ENCODE data around the gene MAPK8.

The MAPK8 gene

DNA sequence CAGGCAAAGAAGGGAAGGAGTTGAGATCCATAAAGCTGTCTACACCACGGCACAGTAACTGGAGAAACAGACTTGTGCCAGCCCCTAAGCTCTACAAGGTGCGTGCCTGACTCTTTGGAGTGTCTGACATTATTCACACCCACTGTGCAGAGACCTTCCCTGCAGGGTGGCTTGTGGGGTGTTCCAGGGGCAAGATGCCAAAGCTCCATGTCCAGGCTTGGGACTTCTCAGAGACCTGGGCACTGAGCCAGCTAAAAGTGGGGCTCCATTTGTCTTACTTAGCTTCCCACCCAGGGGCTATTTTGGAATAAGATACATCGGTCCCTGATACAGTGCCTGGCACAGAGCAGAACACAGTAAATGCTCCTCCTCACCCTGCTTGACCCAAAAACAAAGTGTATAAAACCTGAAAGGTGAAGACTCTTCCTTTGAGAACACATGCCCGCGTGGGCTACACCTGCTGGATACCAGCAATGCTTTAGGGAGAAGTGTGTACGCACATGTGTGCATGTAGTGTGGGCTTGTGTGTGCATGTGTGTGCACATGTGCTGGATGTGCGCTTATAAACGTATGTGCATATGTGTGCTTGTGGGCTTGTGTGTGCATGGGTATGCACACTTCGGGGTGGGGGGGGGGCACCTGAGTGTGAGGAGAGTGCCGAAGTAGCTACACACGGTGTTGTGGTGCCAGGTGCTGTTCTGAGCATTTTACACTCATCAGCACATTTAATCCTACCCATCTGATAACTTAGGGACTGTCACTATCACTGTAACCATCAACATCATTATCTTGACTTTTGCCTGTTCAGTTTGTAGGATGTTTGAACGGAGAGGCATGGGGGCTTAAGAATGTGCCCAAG lies 155.4 kb downstream of the MAPK8 start:
- DNase-seq (ENCODE audit: low read depth in 2 of 2): no peak

DNA sequence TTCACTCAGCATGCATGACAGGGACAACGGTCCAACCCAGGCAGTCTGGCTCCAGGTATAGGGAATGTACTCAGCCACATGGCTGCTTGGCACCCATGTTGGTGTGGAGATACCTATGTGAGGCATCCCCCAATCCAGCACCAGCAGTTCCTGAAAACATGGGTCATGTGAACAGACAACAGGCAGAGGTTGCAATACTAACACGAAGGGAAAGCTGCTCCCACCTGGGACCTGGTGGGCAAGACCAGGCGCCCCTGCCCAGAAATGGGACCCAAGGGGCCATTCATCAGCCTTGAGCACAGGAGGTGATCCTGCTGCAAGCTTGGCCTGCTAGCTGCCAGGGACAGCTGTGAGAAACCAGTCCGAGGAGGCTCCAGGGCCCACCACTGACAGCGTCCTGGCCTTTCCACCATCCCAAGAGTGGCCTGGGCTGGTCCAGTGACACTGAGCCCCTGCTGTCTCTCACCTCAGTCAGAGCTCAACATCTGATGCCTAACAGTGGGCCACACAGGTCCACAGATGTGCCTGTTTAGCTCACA lies 156.1 kb downstream of the MAPK8 start:
- no peak for DNase-seq (ENCODE audit: low read depth in 2 of 2)

DNA sequence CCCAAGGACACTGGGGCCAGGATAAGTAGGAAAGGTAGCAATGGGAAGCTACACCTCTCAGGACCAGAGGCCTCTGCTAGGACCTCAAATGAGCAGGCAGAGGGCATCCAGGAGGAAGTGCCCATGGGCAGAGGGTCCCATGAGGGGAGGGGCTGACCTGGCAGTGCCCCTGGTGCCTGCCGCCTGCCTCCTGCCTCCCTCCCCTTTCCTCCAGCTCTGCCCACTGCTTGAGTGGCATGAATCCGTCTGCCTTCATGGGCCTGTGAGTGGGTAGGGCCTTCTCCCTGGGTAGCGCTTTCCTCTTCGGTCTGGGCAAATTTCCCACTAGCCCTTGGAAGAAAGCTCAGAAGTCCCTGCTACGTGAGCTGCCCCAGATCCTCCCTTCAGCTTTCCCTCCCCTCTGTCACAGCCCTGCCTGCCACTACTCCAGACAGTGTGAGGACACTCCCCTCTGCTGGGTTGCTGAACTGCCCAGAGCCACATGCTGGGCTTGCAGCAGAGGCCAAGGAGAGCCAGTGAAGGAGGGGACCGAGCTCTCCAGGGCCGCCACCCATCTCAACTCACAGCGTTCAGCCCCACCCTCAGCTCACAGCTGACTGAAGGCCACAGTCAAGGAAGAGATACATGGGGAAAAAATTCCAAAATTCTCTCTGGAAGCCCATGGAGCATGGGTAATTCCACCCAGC lies 157.0 kb downstream of the MAPK8 start:
- no peak for DNase-seq (ENCODE audit: low read depth in 2 of 2)

DNA sequence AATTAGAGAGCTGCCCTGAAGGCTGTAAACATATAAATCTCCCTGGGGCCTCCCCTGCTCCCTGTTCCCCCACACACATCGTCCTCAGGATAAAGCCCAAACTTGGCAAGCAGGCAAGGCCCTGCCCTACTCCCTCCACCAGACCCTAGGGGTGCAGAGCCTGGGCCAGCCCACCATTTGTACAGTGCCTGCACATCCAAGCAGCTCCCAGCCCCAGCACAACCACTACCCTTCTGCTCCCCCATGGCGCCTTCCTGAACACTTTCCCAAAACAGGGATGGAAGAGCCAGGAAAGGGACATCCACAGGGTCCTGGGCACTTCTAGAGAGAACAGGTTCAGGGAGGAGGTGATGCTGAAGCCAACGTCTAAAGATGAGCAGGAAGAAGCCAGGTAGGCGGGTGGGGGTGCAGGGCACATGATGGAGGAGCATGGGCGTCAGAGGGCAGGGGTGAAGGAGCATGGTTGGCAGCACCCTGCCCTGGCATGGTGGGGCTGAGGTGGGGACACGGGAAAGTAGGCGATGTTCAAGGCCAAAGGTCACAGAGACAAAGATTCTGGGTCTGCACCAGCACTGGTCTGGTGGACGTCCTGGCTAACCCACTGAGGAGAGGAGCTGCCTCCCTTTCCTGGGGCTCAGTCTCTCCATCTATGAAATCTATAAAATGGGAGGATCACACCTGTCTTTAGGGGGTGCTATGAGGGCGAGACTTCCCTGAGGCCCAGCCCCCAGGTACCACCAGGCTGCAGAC lies 157.8 kb downstream of the MAPK8 start:
- no peak for DNase-seq (ENCODE audit: low read depth in 2 of 2)

DNA sequence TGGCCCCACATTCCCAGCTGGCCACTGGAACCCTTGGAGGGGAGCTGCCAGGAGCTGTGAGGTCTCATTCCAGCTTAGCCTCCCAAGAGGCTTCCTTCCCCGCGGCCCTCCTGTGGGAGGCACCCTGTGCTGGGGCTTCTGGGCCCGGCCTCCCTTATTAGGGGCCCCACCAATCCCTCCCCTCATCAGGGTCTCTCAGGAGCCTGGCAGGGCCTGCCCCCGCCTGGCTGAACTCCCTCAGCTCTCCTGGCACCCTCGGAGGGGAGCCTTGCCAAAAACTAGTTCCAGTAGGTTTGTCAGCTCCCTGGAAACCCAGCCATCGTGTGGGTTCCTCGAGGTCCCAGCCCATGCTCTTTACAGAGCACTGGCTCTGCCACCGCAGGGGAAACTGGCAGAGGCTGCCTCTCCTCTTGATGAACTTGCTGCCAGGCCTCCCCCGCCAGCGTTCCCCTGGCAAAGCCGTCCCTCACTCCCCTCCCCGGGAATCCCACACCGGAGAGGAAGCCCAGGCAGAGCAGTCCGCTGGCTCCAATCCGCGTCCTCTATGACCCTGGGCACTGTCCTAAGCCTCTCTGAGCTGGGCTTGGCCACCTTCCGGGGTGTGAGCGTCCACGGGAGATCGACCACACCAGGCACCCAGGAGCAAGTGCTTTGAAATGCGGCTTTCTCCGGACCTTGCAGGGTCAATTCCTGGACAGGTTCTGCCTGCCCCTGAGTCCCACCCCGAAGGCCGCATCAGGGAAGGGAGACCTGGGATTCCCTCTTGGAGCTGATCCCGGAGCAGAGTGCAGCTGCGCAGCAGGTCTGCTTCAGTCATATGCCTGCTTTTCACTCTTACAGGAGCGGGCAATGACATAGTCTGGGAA lies 158.6 kb downstream of the MAPK8 start:
- no peak for DNase-seq (ENCODE audit: low read depth in 2 of 2)

DNA sequence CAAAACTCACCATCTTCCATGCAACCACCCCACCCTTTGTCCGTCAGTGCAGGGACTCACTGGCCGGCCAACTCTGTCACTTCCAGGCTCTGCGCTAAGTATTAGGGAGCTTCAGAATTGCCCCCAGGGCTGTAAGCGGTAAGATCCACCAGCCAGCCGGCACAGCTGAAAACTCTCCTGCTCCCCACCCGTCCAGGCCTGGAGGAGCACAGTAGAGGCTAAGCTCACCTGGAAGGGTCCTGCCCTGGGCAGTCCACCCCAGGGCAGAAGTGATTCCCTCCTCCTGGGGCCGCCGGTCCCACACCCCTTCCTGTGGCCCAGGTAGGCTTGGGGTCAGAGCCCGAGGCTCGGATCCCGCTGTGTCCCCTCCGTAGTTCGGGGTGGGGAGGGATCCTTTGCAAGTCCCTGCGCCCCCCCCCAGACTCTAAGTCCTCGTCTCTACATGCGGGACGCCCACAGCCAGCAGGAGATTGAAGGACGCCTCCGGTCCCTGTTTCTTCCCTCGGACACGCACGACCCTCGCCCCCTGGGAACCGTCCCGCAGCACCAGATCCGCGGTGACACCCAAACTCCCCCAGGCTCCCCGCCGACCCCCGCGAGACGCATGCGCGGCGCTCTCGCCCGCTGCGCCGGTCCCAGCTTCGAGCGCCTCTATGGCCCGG lies 159.5 kb downstream of the MAPK8 start:
- no peak for DNase-seq (ENCODE audit: low read depth in 2 of 2)

DNA sequence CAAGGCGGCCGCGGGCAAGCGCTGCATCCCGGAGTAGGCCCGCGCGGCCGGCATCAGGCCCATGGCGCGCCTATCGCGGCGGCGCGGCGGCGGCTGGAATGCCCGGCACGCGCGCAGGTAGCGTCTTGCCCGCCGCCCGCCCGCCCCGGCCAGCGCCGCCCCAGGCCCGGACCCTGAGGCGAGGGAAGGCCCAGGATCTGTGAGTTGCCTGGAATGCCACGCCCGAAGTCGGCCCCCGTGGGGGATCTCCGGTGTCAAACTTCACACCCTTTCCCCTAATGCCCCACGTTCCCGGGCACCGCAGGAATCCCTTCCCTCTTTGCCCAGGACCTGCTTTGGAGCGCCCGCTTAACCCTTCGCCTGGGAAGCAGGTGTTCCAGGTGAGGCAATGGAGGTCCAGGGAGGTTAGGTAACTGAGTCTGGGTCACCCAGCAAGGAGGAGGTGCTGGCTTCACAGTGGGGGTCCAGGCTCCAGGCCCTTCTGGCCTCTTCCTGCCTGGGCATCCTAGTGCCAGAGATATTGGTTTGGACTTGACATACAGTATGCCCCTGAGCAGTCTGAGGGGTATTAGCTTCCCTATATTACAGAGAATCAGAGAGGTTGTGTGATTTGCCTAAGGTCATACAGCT lies 160.2 kb downstream of the MAPK8 start:
- DNase-seq (ENCODE audit: low read depth in 2 of 2): no peak

DNA sequence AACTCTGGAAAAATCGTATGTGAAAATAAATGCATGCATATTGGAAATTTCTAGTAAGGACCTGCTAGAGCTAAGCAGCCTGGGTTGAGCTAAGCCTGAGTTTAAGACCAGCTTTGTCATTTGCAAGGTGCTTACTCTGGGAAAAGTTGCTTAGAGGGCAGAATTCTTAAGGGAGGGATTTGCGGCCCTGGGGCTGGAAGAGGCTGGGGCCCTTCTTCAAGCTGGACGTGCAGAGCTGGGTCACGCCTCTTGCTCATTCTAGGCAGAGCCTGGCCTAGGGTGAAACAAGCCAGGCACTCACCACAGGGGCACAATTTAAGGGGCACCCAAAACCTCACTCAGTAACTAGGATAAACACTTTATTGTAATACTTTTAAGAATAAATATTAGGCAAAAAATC lies 161.2 kb downstream of the MAPK8 start:
- no peak for DNase-seq (ENCODE audit: low read depth in 2 of 2)

DNA sequence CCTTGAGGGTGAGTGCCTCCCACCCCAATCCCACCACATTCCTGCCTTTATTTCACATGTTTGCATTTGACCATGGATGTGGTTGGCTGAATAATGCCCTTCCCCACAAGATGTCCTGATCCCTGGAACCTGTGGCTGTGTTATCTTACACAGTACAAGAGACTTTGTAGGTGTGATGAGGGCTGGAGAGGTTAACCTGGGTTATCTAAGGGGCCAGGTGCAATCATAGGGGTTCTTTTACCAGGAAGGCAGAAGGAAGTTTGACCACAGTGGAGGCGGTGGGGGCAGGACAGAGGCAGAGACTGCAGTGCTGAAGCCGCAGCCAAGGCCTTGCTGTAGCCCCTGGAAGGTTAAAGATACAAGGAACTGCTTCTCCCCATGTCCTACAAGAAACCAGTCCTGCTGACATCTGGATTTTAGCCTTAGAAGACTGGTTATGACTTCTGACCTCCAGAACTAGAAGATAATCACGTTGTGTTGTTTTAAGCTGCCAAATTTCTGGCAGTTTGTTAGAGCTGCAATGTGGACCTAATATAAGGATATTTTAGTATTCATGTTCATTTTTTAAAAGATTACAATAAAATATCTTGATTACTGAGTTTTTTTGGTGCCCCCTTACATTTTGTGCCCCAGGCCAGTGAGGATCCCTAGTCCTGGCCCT lies 161.8 kb downstream of the MAPK8 start:
- no peak for DNase-seq (ENCODE audit: low read depth in 2 of 2)

DNA sequence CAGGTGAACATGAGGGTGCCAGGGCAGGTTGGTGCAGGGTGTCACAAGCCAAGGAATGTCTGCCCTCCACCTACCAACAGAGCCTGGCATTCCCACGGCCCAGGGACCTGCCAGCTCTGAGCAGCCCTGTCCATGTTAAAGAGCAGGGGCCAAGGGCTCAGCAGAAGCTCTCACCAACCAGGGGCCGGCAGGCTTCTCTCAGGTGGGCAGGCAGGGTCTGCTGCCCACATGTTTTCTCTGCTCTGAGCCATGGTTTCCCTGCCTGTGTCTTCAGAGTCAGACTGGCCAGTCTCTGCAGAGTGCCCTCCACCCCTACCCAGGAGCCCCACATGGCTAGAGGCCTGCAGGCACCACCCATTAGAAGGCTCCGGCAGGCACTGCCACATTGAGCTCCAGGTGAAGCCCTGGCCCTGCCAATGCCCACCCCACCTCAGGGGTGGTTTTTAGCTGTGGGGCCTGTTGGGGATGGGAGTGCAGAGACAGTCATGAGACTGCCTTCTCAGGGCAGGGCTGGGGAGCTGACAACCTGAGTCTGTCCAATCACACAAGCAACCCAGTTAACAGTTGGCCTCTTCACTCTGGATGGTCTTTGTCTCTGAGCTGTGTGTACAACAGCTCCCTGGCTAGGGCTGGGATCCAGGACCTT lies 162.5 kb downstream of the MAPK8 start:
- no peak for DNase-seq (ENCODE audit: low read depth in 2 of 2)

DNA sequence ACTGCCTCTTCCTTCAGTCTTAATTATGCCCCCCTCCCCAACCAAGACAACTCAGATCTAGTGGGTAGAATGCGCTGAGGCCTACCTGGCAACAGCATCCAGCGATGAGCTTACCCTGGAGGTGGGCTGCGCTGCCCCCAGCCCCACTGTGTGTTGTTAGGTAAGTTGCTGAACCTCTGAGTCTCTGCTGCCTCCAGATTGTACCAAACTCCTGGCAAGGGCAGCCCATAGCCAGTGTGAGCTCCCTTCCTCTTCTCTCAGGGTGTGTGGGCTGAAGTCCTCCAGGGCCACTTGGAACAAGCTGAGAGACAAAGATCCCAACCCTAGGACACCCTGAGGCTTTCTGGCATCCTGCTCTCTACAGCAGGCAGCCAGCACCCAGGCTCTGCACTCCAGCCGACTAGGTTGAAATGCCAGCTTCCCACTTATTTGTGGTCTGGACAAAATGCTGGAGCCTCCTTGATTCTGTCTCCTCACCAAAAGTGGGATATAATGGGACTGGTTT lies 163.1 kb downstream of the MAPK8 start:
- no peak for DNase-seq (ENCODE audit: low read depth in 2 of 2)

DNA sequence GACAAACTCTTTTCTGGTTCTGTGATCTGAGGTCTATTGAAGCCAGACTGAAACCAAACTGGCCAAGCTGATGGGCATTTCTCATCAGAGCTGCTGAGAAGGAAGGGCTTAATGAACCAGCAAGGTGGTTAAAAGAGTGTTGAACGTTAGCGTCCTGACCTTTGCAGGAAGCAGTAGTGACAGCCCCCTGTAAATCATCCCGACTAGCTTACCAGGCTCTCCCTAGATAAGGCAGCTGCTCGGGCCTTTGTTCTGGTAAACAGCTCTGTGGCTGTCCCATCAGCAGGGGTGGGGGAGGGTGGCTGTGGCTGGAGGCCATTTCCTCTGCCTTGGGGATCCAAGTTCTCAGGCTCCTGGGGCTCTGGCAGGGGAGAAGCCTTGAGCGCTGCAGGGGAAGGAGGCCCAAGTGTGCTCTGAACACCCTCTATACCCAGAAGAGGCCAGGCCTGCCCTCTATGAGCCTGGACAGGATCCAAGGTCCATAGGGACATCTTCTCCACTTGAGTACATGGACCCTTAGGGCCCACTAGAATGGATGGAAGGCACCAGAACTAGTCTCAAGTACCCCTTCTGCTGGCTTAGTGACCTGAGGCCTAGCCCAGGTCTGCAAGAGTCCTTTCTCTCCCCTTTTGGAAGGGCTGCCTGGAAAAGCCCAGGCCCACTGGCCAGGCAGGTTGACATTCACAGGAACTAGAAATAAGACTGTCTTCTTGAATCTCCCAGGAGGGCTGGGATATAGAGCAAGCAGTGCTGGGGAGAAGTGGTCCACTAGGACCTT lies 163.8 kb downstream of the MAPK8 start:
- DNase-seq (ENCODE audit: low read depth in 2 of 2): no peak

DNA sequence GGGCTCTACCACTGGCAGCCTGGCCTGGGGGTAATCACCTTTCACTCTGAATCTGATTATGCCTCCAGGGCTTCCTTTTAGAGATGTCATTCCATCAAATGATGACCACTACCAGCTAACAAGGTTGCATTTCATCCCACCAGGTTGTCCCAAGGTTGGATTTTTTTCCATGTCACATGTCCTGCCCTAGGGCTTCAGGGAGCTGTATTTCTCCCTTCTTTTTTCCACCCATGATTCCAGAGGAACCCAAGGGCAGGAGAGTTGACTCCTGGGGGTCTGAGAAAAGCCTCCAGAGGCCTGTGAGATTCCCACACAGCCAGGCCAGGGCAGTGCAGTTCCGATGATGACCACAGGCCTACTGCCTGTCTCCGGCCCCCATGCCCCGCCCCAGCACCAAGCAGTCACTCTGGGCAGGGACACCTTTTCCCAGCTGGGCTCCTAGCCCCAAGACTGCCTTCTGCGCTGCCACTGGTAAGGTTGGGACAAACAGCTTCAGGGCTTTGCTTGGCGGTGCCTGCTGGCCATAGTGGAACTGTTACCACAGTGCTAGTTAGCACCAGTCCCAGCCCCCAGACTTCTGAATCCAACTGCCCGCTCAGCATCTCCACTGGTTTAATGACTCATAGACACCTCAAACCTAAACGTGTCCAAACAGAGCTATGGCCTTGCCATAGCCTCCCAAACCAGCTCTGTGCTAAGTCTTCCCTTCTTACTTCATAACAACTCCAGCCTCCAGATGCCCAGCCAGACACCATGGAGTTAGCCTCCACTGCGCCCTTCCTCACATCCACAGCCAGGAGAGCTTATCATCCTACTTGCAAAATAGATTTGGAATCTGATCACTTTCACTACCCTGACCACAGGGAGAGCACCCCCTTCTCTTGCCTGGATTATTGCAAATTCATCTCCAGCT lies 164.7 kb downstream of the MAPK8 start:
- no peak for DNase-seq (ENCODE audit: low read depth in 2 of 2)

DNA sequence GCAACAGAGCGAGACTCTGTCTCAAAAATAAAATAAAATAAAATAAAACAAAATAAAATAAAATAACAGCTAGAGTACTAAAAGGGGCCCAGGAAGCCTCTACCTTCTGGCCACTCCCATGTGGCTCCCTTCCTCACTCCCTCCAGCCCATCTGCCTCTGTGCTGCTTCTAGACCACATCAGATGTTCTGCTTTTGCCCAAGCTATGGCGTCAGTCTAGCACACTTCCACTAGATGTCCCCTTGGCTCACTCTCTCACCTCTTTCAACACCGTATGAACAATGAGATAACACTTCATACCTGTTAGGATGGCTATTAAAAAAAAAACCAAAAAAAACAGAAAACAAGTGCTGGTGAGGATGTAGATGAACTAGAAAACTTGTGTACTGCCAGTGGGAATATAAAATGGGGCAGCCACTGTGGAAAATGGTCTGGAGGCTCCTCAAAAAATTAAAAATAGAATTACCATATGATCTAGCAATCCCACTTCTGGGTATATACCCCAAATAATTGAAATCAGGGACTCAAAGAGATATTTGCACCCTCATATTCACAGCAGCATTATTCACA lies 166.1 kb downstream of the MAPK8 start:
- DNase-seq (ENCODE audit: low read depth in 2 of 2): no peak

DNA sequence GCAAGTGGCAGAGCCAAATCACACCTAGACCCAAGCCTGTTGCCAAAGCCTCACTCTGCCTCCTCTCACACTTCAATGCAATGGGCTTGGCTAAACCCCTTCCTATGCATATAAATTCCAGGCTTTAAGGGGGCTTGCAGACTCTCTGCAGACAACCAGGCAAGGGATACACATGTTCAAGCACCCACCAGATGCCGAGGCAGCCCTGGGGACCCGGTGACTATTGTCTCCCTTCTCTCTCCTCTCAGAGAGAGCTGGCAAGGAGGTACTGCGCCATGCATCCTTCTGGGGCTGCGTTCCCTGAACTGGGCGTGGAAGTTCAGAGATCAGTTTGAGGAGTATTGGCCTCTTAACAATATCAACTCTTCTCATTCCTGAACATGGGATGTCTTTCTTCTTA lies 167.2 kb downstream of the MAPK8 start:
- DNase-seq (ENCODE audit: low read depth in 2 of 2): no peak

DNA sequence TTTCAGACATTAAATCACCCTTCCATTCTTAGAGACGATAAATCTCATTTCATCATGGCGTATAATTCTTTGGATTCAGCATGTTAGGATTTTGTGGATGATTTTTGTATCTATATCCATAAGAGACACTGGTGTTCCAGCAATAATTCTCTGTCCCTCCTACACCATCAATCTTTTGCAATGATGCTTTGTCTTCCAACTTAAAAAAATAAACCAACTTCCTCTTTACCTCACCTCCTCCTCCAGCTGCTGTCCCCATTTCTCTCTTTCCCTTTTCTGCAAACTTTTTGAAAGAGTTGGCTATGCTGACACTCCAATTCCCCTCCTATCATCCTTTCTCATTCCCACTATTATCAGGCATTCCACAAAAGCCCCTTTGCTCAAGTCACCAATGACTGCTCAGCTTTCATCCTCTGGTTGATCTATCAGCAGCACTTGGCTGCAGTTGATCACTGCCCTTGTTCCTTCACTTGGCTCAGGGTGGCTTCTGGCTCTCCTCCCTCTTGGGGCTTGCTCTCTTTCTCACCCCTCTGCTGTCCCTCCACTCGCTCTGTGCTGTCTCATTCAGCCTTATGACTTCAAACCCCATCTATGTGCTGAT lies 168.4 kb downstream of the MAPK8 start:
- no peak for DNase-seq (ENCODE audit: low read depth in 2 of 2)

DNA sequence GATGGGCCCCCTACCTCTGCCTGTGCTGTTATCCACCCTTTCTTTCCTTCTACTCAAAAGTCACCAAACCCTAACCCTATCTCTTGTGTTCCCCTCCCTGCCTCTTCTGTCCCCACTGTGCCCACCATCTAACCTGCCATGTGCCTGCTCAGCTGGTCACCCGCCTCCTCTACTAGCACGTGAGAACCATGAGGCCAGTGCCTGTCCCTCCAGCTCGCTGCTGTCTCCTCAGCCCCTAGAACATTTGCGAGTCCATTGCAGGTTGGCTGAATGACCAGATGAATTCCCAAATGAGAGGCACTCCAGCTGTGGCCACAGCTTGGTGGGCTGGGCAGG lies 169.4 kb downstream of the MAPK8 start:
- DNase-seq (ENCODE audit: low read depth in 2 of 2): no peak
